HEK293T (cell line): ENCODE measurements around the gene FKBP9.
"Not testable (repeated sequence)": the region's sequence is repeated elsewhere in the genome, so short reads cannot be mapped to it uniquely, and the experiment has no call there.

Experiments used
- CTBP1 ChIP-seq: fragments of 450-650 bp; IDR thresholded peaks from 2 replicates; pipeline ENCODE4 v1.6.1; 2016; ENCODE audit warnings: borderline replicate concordance
- FOXM1 ChIP-seq: fragments of 450-650 bp; IDR thresholded peaks from 2 replicates; pipeline ENCODE4 v1.6.1; 2017; ENCODE audit warnings: mild to moderate bottlenecking, borderline replicate concordance
- HDGF ChIP-seq: fragments of 450-650 bp; IDR thresholded peaks from 2 replicates; pipeline ENCODE4 v1.6.1; 2017; ENCODE audit warnings: antibody characterized with exemption, borderline replicate concordance
- TARDBP ChIP-seq: fragments of 450-650 bp; IDR thresholded peaks from 2 replicates; pipeline ENCODE4 v1.6.1; 2016
- ZNF384 ChIP-seq: fragments of 450-650 bp; IDR thresholded peaks from 2 replicates; pipeline ENCODE4 v1.6.1; 2016
- TF ChIP-seq, protein P1 (sequence below): fragments of 450-650 bp; IDR thresholded peaks from 2 replicates; pipeline ENCODE4 v1.6.1; 2016

DNA sequence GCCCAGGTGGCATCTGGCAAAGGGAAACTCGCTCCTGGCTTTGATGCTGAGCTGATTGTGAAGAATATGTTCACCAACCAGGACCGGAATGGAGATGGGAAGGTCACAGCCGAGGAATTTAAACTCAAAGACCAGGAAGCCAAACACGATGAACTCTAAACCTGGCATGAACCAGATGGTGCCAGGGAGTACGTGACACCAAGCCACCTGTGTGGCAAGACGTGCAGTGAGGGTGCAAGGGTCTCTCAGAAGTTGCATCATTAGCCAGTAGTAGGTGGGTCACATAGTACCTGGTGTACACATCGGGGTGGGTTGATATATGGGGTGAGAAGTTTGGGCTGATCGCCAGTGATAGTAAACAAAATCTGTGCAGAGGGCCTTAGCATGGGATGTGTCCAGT is 48.0 kb downstream of the FKBP9 start:
- TF ChIP-seq, protein P1, sequence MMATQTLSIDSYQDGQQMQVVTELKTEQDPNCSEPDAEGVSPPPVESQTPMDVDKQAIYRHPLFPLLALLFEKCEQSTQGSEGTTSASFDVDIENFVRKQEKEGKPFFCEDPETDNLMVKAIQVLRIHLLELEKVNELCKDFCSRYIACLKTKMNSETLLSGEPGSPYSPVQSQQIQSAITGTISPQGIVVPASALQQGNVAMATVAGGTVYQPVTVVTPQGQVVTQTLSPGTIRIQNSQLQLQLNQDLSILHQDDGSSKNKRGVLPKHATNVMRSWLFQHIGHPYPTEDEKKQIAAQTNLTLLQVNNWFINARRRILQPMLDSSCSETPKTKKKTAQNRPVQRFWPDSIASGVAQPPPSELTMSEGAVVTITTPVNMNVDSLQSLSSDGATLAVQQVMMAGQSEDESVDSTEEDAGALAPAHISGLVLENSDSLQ: not testable (repeated sequence)
- TF ChIP-seq ZNF384, FOXM1, HDGF, CTBP1, TARDBP: not testable (repeated sequence)
